Measurements from ENCODE around the gene CYB5D1.

Gene CYB5D1

DNA sequence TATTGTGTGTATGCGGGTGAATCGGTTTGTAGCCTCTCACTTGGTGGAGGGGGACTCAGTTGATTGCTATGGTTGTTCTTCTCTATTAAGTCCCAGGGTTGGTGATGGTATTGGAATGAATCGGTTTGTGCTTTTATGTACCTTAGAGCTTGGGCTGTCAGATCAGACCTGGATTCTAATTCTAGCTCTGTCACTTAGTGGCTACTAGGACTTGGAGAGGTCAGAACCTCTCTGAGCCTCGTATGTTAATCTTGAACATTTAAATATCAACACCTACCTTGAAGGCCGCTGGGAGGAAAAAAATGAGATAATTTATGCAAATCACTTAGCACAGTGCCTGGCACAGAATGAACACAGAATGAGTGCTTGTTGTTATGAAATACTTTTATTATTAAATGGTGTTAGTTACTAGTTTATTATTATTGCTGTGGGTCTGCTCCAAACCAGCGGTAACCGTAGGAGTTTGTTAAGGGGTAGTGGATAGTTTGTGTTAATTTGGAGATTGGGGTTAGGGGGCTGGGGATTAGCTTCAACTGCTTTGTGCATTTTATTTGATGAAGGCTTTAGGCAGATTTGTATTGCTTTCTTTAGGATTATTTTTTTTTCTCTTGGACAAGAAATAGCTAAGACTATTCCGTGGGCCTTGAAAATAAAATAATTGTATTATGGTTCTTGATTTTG lies 20.3 kb upstream of the CYB5D1 start:
- TF ChIP-seq, protein P1, sequence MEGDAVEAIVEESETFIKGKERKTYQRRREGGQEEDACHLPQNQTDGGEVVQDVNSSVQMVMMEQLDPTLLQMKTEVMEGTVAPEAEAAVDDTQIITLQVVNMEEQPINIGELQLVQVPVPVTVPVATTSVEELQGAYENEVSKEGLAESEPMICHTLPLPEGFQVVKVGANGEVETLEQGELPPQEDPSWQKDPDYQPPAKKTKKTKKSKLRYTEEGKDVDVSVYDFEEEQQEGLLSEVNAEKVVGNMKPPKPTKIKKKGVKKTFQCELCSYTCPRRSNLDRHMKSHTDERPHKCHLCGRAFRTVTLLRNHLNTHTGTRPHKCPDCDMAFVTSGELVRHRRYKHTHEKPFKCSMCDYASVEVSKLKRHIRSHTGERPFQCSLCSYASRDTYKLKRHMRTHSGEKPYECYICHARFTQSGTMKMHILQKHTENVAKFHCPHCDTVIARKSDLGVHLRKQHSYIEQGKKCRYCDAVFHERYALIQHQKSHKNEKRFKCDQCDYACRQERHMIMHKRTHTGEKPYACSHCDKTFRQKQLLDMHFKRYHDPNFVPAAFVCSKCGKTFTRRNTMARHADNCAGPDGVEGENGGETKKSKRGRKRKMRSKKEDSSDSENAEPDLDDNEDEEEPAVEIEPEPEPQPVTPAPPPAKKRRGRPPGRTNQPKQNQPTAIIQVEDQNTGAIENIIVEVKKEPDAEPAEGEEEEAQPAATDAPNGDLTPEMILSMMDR (IDR thresholded peaks at IDR 0.05; ENCODE audit: control insufficient read depth, extremely low read depth, insufficient read depth), result no peak
- H3K4me3 ChIP-seq (ENCODE audit: low read depth, low read length), result peak overlapping the region; percentile 62
- DNase-seq (ENCODE audit: low read depth), result no peak

DNA sequence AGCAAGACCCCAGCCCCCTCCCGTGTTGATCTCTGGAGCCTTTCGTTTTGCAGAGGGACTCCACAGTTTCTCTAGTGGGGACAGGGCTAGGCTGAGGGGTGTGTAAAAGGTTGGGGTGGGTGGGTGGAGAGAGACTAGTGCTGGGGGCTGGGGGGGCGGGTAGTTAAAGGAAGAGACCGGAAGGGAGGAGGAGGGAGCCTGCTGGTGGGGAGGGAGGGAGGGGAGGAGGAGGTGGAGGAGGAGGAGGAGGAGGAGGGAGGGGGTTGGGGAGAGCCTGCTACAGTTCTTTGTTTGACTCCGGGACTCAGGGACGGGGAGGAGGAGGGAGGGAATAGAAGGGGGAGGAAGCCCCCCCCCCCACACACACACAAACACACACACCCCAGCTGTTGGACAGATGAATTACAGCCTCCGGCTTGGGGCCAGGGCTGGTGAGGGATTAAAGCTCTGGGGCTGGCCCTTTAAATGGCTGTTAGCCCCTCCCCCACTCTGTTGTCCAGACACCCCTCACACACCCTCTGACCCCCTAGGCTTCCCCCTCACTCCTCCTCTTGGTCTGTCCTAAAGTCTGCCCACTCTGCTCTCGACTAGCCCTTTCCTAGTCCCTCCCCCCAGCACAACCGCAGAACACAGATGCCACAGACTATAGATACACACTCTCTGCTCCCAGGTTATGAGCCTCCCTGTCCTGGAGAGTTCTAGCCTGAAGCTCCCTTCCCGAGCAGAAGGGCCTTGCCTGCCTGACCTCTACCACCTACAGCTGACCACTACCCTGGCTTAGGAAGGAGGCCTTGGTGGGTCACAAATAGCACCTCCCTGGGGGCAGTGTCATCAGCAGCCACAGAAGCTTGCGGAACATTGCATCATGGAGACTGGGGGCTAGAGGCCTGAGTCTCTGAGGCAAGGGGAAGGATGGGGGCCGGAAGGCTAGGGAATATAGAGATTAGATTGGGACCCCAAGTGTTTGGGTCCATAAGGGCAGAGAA lies 19.4 kb upstream of the CYB5D1 start:
- H3K4me3 ChIP-seq (ENCODE audit: low read depth, low read length), result peak overlapping the region; percentile 62
- no peak for DNase-seq (ENCODE audit: low read depth)
- TF ChIP-seq, protein P1 (IDR thresholded peaks at IDR 0.05; ENCODE audit: control insufficient read depth, extremely low read depth, insufficient read depth), result no peak

DNA sequence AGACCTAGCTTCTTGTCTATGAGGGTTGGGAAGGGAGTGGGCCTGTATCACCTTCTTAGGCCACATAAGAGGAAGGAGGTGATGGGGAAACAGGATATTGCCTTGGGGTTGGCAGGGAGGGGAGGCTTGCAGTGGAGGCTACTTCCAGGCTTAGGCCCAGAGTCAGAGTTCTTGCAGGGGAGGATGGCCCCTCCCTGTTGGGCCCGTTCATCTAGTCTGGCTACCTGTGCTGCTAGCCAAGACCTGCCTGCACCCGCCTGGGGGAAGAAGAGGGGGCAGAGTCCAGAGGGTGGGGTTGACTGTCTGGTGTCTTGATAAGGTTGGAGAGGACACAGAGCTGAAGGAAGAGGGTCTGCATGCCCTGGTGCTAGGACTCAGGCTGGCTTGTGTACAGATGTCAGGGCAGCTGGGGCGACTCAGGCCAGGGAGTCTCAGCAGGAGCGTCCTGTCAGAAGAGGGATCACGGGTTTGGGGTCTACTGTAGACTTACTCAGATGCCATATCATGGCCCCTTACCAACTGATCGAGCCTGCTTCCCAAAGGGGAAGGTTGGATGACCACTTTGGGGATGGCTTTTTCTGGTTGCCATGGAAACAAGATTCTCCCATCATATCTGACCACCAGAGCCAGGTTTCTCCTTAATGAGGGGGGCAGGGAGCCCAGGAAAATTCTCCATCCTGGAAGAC lies 18.5 kb upstream of the CYB5D1 start:
- TF ChIP-seq, protein P1 (IDR thresholded peaks at IDR 0.05; ENCODE audit: control insufficient read depth, extremely low read depth, insufficient read depth), result no peak
- DNase-seq (ENCODE audit: low read depth), result no peak
- peak overlapping the region; percentile 62 for H3K4me3 ChIP-seq (ENCODE audit: low read depth, low read length)

DNA sequence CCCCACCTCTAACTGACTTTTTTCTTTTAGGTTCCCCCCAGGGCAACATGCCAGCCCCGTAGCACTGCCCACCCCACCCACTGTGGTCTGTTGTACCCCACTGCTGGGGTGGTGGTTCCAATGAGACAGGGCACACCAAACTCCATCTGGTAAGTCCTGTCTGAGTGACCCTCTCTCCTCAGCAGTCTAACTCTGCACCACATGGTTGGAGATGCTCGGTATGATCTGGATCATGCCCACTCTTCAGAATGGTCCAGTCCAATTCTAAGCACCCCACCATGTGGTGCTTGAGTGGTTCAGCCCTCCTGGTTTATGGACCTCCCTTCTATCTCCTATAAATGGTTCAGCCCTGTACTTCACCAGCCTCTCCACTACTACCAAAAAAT lies 17.9 kb upstream of the CYB5D1 start:
- TF ChIP-seq, protein P1 (IDR thresholded peaks at IDR 0.05; ENCODE audit: control insufficient read depth, extremely low read depth, insufficient read depth), result no peak
- DNase-seq (ENCODE audit: low read depth), result no peak
- peak overlapping the region; percentile 88 for H3K4me3 ChIP-seq (ENCODE audit: low read depth, low read length)

DNA sequence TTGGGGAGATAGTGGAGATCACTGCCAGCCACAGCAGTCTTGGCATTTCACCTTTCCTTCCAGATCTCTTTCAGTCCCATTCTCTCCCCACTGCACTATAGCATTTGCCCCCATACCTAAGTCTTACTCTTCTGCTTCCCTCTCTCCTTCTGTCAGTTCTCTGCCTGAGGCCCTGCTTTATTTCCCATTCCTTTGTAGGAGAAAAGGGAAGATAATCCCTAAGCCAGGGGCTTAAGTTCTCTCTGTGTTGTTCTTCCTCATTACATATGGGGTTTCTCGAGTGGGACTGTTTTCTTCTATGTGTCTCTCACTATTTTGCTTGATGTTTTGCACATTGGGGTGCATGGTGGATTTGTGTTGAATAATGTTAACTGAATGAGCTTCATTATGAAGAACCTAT lies 17.4 kb upstream of the CYB5D1 start:
- DNase-seq (ENCODE audit: low read depth), result no peak
- H3K4me3 ChIP-seq (ENCODE audit: low read depth, low read length), result peak overlapping the region; percentile 88
- TF ChIP-seq, protein P1 (IDR thresholded peaks at IDR 0.05; ENCODE audit: control insufficient read depth, extremely low read depth, insufficient read depth), result no peak

DNA sequence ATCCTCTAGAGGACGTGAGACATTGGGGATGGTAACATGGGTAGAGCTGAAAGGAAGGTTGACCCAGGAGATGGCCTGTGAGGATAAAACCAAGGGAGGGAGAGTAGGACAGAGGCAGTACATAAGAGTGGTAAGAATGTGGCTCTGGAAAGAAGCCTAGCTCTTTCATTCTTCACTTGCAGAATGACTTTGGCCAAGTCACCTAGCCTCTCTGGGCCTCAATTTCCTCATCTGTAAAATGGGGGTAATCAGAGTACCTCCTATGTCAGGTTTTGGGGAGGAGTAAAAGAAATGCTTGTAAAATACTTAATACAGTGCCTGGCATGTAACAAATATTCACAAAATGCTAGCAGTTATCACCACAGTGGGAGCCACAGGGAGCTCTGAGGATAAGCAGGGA lies 16.9 kb upstream of the CYB5D1 start:
- peak overlapping the region; percentile 88 for H3K4me3 ChIP-seq (ENCODE audit: low read depth, low read length)
- DNase-seq (ENCODE audit: low read depth), result no peak
- TF ChIP-seq, protein P1 (IDR thresholded peaks at IDR 0.05; ENCODE audit: control insufficient read depth, extremely low read depth, insufficient read depth), result no peak

All from LNCaP clone FGC (cell line).